HCEC 1CT (cell line): ENCODE data around the gene SCLY.
"Not testable (repeated sequence)": the region's sequence is repeated elsewhere in the genome, so short reads cannot be mapped to it uniquely, and the experiment has no call there.

ENCODE experiments used
- DNase-seq: peaks from one replicate; pipeline ENCODE4 v3.0.0-alpha.2; 2017

Gene SCLY, protein sequence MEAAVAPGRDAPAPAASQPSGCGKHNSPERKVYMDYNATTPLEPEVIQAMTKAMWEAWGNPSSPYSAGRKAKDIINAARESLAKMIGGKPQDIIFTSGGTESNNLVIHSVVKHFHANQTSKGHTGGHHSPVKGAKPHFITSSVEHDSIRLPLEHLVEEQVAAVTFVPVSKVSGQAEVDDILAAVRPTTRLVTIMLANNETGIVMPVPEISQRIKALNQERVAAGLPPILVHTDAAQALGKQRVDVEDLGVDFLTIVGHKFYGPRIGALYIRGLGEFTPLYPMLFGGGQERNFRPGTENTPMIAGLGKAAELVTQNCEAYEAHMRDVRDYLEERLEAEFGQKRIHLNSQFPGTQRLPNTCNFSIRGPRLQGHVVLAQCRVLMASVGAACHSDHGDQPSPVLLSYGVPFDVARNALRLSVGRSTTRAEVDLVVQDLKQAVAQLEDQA

GRCh38 chr2:238060542-238061314 is at the start of gene SCLY:
Gene SCLY, plus strand, starts transcription at chr2:238061001. Its CDS starts 54 bp downstream, at chr2:238061055.
- peak; percentile 96 for DNase-seq

GRCh38 chr2:238013806-238014205 is 47.0 kb upstream of the SCLY start:
- no peak for DNase-seq

GRCh38 chr2:238015705-238016104 is 45.1 kb upstream of the SCLY start:
- no peak for DNase-seq

DNA sequence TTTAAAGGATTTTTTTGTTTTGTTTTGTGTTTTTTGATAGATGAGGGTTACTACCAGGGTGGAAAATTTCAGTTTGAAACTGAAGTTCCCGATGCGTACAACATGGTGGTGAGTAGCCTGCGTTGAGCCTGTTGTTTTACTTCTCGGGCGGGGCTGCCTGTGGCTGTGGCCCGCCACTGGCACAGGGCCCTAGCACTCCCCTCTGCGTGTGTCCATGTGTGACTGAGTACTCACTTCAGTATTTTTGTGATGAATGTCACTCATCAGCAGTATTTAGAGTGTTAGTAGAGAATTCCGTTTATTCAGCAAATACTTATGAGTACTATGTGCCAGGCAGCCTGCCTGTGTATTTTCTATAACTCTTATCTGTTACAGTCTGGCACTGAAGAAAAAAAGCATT is 44.3 kb upstream of the SCLY start:
- no peak for DNase-seq

GRCh38 chr2:238019962-238020361 is 40.8 kb upstream of the SCLY start:
- DNase-seq: no peak

- no peak for DNase-seq
Measured at GRCh38 chr2:238020816-238021215, 40.0 kb upstream of the SCLY start.

- DNase-seq: peak; percentile 22
Measured at GRCh38 chr2:238021327-238021726, 39.5 kb upstream of the SCLY start.

DNA sequence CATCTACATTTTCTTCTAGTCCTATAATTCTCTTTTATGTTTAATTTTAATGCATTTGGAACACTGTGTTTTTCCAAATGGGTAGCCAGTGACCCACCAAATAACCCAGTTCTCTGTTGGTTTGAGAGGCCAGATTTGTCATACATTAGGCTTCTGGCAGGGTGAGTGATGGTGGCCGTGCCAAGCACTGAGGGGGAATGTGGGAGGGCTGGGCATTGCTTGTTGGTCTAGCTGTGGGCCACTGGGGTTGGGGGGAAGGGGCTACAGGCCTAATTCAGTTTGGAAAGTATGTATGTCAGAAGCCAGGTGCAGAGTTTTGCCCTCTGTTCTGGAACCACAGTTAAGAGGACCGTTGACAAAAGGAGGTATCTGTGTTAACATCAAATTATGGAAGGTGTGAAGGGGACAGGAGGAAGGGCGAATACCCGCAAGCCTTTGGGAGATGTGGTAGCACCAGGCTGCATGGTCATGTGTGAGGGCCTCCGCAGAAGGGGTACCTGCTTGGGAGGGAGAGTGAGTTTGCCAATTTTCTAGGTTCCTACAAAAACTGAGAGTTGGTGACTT is 38.1 kb upstream of the SCLY start:
- no peak for DNase-seq

- no peak for DNase-seq
Measured at GRCh38 chr2:238023608-238024007, 37.2 kb upstream of the SCLY start.

GRCh38 chr2:238024986-238025385 is 35.8 kb upstream of the SCLY start:
- DNase-seq: peak; percentile 66

DNA sequence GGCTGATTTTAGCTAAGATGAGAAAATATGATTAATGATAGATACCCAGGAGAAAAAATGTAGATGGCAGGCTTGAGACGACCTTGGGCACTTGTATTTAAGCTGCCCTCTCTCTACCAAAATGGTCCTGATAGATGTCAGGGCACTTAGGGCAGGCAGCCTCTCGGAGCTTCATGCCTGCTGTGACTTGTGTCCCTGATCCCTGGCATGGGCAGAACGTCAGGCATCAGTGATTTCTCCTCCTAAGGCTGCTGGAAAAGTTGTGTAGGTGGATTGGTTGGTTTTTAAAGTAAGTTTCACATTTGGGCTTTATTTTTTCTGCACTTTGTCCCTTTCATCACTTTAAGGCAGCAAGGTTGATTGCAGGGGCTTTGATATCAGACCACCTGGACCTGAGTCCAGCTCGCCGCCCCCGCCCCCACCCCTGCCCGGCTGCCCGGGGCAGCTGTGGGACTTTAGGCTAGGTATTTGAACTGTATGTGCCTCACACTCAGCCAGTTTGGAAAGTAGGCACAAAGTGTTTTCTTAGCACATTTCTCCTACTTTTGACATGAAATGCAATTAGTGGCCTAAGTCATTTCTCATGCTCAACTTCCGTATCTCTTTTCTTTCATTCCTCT is 35.0 kb upstream of the SCLY start:
- DNase-seq: no peak

DNA sequence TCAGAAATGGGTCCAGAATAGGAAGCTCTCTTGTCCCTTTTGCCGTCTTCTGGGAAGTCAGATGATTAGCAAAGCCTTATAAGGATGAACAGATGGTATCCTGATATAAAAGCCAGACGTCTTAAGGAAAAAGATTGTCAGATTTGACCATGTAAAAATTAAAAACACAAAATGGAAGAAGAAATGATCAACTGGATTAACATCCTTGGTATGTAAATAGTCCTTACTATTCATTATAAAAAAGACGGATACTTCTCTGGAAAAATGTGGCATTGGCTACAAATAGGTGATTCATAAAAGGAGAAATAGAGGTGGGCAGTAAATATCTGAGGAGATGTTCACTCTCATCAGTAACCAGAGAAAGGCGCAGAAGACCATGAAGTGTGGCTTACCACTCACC is 33.7 kb upstream of the SCLY start:
- peak; percentile 1 for DNase-seq

GRCh38 chr2:238027591-238028415 is 33.0 kb upstream of the SCLY start:
- no peak for DNase-seq

- no peak for DNase-seq
Measured at GRCh38 chr2:238029853-238030252, 30.9 kb upstream of the SCLY start.

GRCh38 chr2:238030422-238031155 is 30.2 kb upstream of the SCLY start:
- DNase-seq: no peak

GRCh38 chr2:238031751-238032150 is 29.1 kb upstream of the SCLY start:
- DNase-seq: no peak

- no peak for DNase-seq
Measured at GRCh38 chr2:238032755-238033337, 28.0 kb upstream of the SCLY start.

GRCh38 chr2:238033991-238034390 is 26.8 kb upstream of the SCLY start:
- not testable (repeated sequence) for DNase-seq

DNA sequence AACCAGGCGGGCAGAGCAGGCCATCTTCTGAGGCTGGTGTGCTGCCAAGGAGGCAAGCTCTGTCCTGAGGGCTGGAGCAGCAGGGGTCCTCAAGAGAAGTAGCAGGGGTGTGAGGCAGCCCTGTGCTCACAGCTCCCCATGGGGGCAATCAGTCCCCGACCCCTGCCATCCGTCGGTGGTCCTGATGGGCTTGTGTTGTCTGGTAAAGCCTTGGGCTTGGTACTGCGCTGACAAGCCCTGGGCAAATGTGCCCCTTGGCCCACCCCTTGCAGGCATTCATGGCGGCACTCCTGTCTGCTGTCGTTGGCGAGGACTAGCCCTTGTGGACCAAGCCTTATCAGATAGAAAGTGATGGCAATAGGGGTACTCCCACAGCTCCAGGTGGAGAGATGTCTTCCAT is 22.6 kb upstream of the SCLY start:
- DNase-seq: no peak

GRCh38 chr2:238039151-238039550 is 21.6 kb upstream of the SCLY start:
- DNase-seq: no peak

DNA sequence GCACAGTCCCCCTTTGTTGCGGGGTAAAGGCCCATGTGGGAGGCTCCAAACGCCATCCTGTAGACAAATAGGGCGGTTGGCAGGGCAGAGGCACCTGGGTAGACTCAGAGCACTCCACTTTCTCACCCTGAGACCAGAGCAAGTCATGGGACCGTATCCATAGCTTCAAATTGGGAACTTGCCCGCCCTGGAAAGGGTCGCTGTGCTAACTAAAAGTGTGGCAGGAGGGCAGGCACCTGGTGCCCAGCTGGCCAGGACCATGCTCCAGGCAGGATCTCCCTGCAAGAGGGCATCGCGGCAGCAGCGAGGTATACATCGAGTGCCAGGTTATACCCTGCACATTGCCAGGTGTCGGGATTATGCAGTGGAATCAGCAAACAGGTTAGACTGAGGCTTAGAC is 20.8 kb upstream of the SCLY start:
- no peak for DNase-seq
